CD4-positive, alpha-beta T cell (primary cell): ENCODE data around the gene MAP3K4. TPM values are rescaled to one million over a fixed set of nuclear protein-coding genes. Genes with fewer than 3 reads are reported as not detected.

Source experiments
- ATAC-seq: fragments of 200-7000 bp; cut with Tn5 transposase; one replicate; pipeline ENCODE4 v1.10.0; 2022; ENCODE audit warnings: mild to moderate bottlenecking; ENCODE audit not compliant: poor library complexity
- CTCF ChIA-PET: fragments of 350-600 bp; sonication (Branson Sonifier 250); formaldehyde crosslinking; loops from one replicate; lab custom pipeline; 2021; ENCODE audit warnings: antibody characterized with exemption, inconsistent platforms; lab: Charles Lee
- POLR2A ChIA-PET: fragments of 350-600 bp; sonication (Branson Sonifier 250); formaldehyde crosslinking; loops from one replicate; lab custom pipeline; 2021; ENCODE audit warnings: antibody characterized with exemption, inconsistent platforms; lab: Charles Lee
- DNase-seq, 14 experiments: peaks; one replicate each; pipeline ENCODE4 v3.0.0-alpha.2; 2013 to 2020; ENCODE audit warnings: mixed read lengths in 2 of 14
- H3K27ac ChIP-seq, 2 donors: one replicate each; pipeline versions ENCODE4 v1.5.1 to v1.7.0; 2013; ENCODE audit warnings: low read length in 2 of 2, low read depth in 1 of 2, mild to moderate bottlenecking in 1 of 2
- H3K27me3 ChIP-seq, 2 experiments: 1 replicate in 1 of 2; 2 replicates in 1 of 2; pipeline versions ENCODE4 v1.6.1 to v1.7.0; 2013; ENCODE audit warnings: low read length in 2 of 2, control low read depth in 1 of 2, mild to moderate bottlenecking in 1 of 2, moderate library complexity in 1 of 2; ENCODE audit not compliant: insufficient read depth in 2 of 2, control insufficient read depth in 1 of 2
- H3K36me3 ChIP-seq: one replicate; pipeline ENCODE4 v1.6.1; 2013; ENCODE audit warnings: low read length, control low read depth; ENCODE audit not compliant: insufficient read depth
- H3K4me1 ChIP-seq: one replicate; pipeline ENCODE4 v1.6.1; 2013; ENCODE audit warnings: low read length, control low read depth; ENCODE audit not compliant: insufficient read depth
- H3K4me3 ChIP-seq: one replicate; pipeline ENCODE4 v1.5.1; 2013; ENCODE audit warnings: mild to moderate bottlenecking, low read length, moderate library complexity
- H3K9me3 ChIP-seq, 2 experiments: 1 replicate in 1 of 2; 2 replicates in 1 of 2; pipeline versions ENCODE4 v1.6.1 to v1.7.0; 2013; ENCODE audit warnings: low read length in 2 of 2, mild to moderate bottlenecking in 2 of 2, control low read depth in 1 of 2, moderate library complexity in 1 of 2; ENCODE audit not compliant: control insufficient read depth in 1 of 2, insufficient read depth in 1 of 2
- H3K27ac Mint-ChIP-seq: one replicate; pipeline ENCODE4 v1.8.0; 2020; ENCODE audit warnings: mixed read lengths
- H3K27me3 Mint-ChIP-seq: one replicate; pipeline ENCODE4 v1.8.0; 2021; ENCODE audit warnings: mixed read lengths
- H3K36me3 Mint-ChIP-seq: one replicate; pipeline ENCODE4 v1.8.0; 2021; ENCODE audit warnings: low read depth, mixed read lengths
- H3K4me1 Mint-ChIP-seq: one replicate; pipeline ENCODE4 v1.8.0; 2021; ENCODE audit warnings: low read depth, mixed read lengths
- H3K4me3 Mint-ChIP-seq: one replicate; pipeline ENCODE4 v1.8.0; 2020; ENCODE audit warnings: mild to moderate bottlenecking, mixed read lengths
- H3K9me3 Mint-ChIP-seq: one replicate; pipeline ENCODE4 v1.8.0; 2020; ENCODE audit warnings: mixed read lengths
- intact Hi-C, 2 experiments: fragments of 100-400 bp; cut with DNase I in 1 of 2; cut with micrococcal nuclease in 1 of 2; formaldehyde crosslinking; loops; one replicate each; pipeline versions ENCODE4 v1.15.1 to v1.9.0; 2023 to 2025; cut with DNase I, micrococcal nuclease
- total RNA-seq, 174 experiments: library from RNA in 2 of 174; stranded (reverse) in 2 of 174; gene quantifications; one replicate each; pipeline ENCODE4 v1.2.3 and lab custom pipeline; 2021 to 2026
- TF ChIP-seq, protein P1 (sequence below): fragments of 200-600 bp; IDR thresholded peaks from one replicate; pipeline ENCODE4 v1.8.0; 2022; ENCODE audit warnings: antibody characterized with exemption, mild to moderate bottlenecking

The MAP3K4 gene
- total RNA-seq, 2 experiments from 2014 or later: 75.5 to 80.3 TPM

DNA sequence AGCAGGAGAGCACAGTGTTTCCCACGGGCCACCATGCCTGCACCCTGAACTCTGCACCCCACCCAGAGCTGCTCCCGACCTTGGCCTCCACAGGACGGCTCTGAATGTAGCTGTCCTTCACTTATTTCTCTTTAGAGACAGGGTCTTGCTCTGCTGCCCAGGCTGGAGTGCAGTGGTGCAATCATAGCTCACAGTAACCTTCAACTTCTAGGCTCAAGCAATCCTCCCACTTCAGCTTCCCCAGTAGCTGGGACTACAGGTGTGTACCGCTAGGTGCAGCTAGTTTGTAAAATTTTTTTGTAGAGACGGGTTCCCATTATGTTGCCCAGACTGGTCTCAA is 151.4 kb downstream of the MAP3K4 start:
- H3K4me3 ChIP-seq: no peak overlapping the region
- Mint-ChIP-seq H3K4me1 (no peaks in the 10 kb centered on the region), H3K27ac (no peak overlapping the region), H3K9me3 (no peaks in the 10 kb centered on the region), H3K27me3 (no peaks in the 10 kb centered on the region), H3K4me3 (no peak overlapping the region), H3K36me3 (peaks cover 3% of the 10 kb centered on the region)
- intact Hi-C loops: no loop called here
- H3K4me1 ChIP-seq: no peaks in the 10 kb centered on the region
- no peak for ATAC-seq
- POLR2A ChIA-PET: interaction anchor here (0.7 kb wide), 1 partner anchor 134 kb away, joined by 3 read pairs; no protein-coding TSS in a partner anchor
- H3K36me3 ChIP-seq: no peaks in the 10 kb centered on the region
- no peaks in the 10 kb centered on the region for H3K9me3 ChIP-seq
- H3K27ac ChIP-seq: no peak overlapping the region
- CTCF ChIA-PET: no interaction called here
- H3K27me3 ChIP-seq: no peaks in the 10 kb centered on the region
- no peak for DNase-seq
- TF ChIP-seq, protein P1, sequence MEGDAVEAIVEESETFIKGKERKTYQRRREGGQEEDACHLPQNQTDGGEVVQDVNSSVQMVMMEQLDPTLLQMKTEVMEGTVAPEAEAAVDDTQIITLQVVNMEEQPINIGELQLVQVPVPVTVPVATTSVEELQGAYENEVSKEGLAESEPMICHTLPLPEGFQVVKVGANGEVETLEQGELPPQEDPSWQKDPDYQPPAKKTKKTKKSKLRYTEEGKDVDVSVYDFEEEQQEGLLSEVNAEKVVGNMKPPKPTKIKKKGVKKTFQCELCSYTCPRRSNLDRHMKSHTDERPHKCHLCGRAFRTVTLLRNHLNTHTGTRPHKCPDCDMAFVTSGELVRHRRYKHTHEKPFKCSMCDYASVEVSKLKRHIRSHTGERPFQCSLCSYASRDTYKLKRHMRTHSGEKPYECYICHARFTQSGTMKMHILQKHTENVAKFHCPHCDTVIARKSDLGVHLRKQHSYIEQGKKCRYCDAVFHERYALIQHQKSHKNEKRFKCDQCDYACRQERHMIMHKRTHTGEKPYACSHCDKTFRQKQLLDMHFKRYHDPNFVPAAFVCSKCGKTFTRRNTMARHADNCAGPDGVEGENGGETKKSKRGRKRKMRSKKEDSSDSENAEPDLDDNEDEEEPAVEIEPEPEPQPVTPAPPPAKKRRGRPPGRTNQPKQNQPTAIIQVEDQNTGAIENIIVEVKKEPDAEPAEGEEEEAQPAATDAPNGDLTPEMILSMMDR: no peak

DNA sequence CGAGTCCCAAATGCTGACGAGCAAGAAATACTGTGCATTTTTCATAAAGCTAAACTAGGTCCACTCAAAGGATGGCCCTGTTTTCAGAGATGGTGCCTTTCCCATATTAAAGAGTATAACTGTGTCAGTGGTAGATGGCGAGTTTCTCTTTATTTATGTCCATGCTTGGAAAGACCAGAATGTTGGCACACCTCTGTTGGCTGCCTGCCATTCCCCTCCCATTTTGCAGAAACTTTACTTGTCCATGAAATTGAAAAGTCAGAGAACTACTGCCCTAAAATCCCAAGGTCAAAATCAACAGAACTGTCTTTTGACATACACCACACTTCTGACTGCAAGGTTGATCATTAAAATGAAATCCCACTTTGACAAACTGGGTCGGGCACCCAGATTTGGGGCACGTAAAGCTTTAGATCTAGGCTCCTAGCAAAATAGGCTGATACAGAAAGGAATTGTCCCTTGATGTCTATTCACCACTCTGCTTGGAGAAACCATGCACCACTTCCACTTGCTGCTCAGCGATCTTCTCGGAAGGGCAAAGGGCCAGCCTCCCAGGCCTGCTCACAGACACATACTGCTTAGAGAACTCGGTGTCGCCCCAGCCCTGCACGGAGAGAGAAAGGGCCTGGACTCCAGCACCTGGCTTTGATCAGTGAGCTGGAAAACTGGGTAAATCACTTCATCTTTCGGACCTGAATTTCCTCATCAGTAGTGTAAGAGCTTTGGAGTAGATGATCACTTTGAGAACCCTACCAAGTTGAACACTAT is 152.3 kb downstream of the MAP3K4 start:
- POLR2A ChIA-PET: no interaction called here

DNA sequence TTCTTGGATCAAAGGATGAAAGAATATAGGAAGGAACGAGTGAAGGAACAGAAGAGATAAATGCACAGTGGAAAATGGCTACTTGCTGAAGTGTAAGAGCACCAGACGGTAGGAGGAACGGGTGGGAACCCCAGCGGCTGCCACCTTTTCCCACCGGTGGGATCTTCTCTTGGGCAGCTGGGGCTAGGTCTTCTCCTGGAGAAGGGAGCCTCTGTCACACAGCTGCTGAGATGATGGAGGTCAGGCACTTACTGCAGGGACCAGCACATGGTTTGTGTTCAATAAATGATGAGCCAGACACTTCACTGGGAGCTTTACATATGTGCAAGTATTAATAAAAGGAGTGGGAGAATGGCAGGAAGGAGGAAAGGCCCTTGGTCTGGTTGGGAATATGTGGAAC is 158.6 kb downstream of the MAP3K4 start:
- Mint-ChIP-seq H3K27ac (no peak overlapping the region), H3K4me3 (no peak overlapping the region), H3K36me3 (peaks cover 5% of the 10 kb centered on the region), H3K27me3 (no peaks in the 10 kb centered on the region), H3K9me3 (no peaks in the 10 kb centered on the region), H3K4me1 (no peaks in the 10 kb centered on the region)
- TF ChIP-seq, protein P1: no peak
- CTCF ChIA-PET: no interaction called here
- DNase-seq: no peak
- H3K27ac ChIP-seq: no peak overlapping the region
- ATAC-seq: no peak
- POLR2A ChIA-PET: no interaction called here
- H3K27me3 ChIP-seq: no peaks in the 10 kb centered on the region
- no peaks in the 10 kb centered on the region for H3K9me3 ChIP-seq
- intact Hi-C loops: loop anchor here in 1 of 2 experiments (5.0 kb wide), 1 partner anchor 222 kb away; no protein-coding TSS in a partner anchor
- H3K36me3 ChIP-seq: peaks cover 6% of the 10 kb centered on the region
- H3K4me3 ChIP-seq: no peak overlapping the region
- no peaks in the 10 kb centered on the region for H3K4me1 ChIP-seq

More for the DNA sequence above, 152.3 kb downstream of the MAP3K4 start:
- Mint-ChIP-seq H3K4me1 (no peaks in the 10 kb centered on the region), H3K27ac (no peak overlapping the region), H3K36me3 (peaks cover 5% of the 10 kb centered on the region), H3K27me3 (no peaks in the 10 kb centered on the region), H3K4me3 (no peak overlapping the region), H3K9me3 (no peaks in the 10 kb centered on the region)
- Histone ChIP-seq H3K4me1 (no peaks in the 10 kb centered on the region), H3K36me3 (no peaks in the 10 kb centered on the region), H3K27ac (no peak overlapping the region), H3K9me3 (no peaks in the 10 kb centered on the region), H3K4me3 (no peak overlapping the region), H3K27me3 (no peaks in the 10 kb centered on the region)
- CTCF ChIA-PET: no interaction called here
- intact Hi-C loops: no loop called here
- ATAC-seq (no peak), DNase-seq (no peak)
- TF ChIP-seq, protein P1: no peak
